Motor neuron (in vitro differentiated cells): ENCODE results near the gene GABRP. TPM values are rescaled to one million over a fixed set of nuclear protein-coding genes. Genes with fewer than 3 reads are reported as not detected.

Experiments used
- ATAC-seq, 8 experiments: fragments of 200-7000 bp; cut with Tn5 transposase; replicated peaks in 6 of 8; 2 replicates each; pipeline ENCODE4 v1.8.0; 2021; ENCODE audit warnings: mild to moderate bottlenecking in 8 of 8, moderate library complexity in 8 of 8
- H3K27ac ChIP-seq, 2 donors: fragments of 250-450 bp; sonication (Bioruptor Pico); 2 replicates each; pipeline ENCODE4 v1.9.0; 2021; ENCODE audit warnings: antibody characterized with exemption in 2 of 2, mild to moderate bottlenecking in 2 of 2, moderate library complexity in 1 of 2
- H3K4me1 ChIP-seq, 2 donors: fragments of 250-450 bp; sonication (Bioruptor Pico); replicated peaks in 1 of 2; 2 replicates each; pipeline ENCODE4 v1.6.1; 2021; ENCODE audit warnings: antibody characterized with exemption in 2 of 2, mild to moderate bottlenecking in 2 of 2, moderate library complexity in 1 of 2
- H3K4me3 ChIP-seq, 5 donors: fragments of 250-450 bp; sonication (Bioruptor Pico); 2 replicates each; pipeline ENCODE4 v1.9.0; 2021; ENCODE audit warnings: antibody characterized with exemption in 5 of 5, mild to moderate bottlenecking in 5 of 5, moderate library complexity in 4 of 5
- WGBS, 10 experiments: fragments of 450-650 bp; shearing (Covaris generic); methylation state at CpG; one replicate each; pipeline ENCODE4 v1.0.0; 2022; 5-methylcytosine and 5-hydroxymethylcytosine counted together
- in situ Hi-C, 9 experiments: fragments of 400-800 bp; cut with MboI; loops; one replicate each; pipeline ENCODE4 v1.15.0; 2021; ENCODE audit warnings: low sequenced_read_pairs in 9 of 9, low pct_unique_long_range_greater_than_20kb in 2 of 9; ENCODE audit not compliant: unreplicated experiment in 9 of 9
- total RNA-seq, 8 experiments: library from RNA; unstranded; fragments of 300-600 nt; gene quantifications; 2 replicates each; pipeline versions ENCODE4 v1.2.3 to v1.2.4, GENCODE V29; 2022

The GABRP gene, protein sequence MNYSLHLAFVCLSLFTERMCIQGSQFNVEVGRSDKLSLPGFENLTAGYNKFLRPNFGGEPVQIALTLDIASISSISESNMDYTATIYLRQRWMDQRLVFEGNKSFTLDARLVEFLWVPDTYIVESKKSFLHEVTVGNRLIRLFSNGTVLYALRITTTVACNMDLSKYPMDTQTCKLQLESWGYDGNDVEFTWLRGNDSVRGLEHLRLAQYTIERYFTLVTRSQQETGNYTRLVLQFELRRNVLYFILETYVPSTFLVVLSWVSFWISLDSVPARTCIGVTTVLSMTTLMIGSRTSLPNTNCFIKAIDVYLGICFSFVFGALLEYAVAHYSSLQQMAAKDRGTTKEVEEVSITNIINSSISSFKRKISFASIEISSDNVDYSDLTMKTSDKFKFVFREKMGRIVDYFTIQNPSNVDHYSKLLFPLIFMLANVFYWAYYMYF
- 1 to 10 TPM in 1 of 8 experiments, under 1 TPM in 3, not detected in 4; 0.10 to 1.0 (median 0.37) TPM for total RNA-seq

DNA sequence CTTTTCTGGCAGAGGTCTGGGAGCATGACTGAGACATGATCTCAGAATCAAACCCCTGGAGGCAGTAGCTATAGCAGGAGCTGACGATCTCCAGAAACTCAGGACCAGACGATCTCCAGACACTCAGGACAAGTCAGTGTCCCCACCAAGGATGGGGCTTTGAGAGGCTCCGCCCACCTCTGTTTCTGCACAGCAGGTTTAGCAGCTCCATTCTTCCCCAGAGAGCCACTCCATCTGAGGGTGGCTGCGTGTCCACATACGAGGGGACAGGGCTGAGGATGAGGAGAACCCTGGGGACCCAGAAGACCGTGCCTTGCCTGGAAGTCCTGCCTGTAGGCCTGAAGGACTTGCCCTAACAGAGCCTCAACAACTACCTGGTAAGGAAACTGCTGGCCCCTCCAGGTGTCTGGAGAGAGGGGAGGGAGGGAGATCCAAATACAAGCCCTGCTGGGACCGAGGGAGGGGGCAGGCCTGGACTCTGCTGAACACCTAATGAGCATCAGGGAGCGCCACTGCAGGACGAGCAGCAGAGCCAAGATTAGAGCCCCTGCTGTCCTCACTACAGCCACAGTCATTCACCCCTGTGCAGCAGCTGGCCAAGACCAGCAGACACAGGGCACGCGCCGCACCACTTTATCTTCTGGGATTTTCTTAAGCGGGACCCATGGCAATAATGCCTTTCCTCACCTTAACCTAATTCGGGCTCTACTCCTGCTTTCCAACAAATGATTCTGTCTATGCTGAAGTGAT, at the start of gene GABRP:
Gene GABRP, plus strand, starts transcription at position 228 of the 750 bp plus-strand sequence. CDS start 4,891 bp downstream, outside the sequence.
- Histone ChIP-seq H3K27ac (no peak within 1 kb of the TSS), H3K4me1 (no peaks in the 10 kb centered on the region), H3K4me3 (no peak within 1 kb of the TSS)
- WGBS, 10 experiments: 43 to 81% (median 75%) methylated on average over 2 to 5 of the region's 14 CpGs; no CpG with 5 or more reads in 4 of the 10 experiments
- no peak for ATAC-seq
- in situ Hi-C loops: loop anchor here in 4 of 9 experiments (10.0 to 25.0 kb wide), 3 partner anchors 49 to 346 kb away; no protein-coding TSS in a partner anchor

DNA sequence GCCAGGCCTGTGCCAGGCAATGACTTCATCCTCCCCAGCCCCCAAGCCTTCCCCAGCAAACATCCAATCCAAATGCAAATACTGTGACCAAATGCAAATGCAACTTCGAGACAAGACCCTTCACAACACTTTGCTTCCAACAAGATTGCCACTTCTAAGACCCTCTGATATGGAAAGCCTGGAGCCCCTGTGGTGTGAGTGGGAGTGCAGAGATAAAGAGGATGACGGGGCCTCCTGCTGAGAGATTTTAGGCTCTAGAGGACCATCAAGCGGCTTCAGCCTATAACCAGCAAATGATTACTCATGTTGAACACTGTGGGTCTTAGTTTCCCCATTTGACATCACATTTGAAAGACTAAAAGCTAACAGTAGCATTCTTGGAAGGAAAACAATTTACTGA, 46.6 kb upstream of the GABRP start:
- no peak for ATAC-seq
- in situ Hi-C loops: loop anchor here in 6 of 9 experiments (10.0 to 25.0 kb wide), 2 partner anchors 48 to 600 kb away; partner anchors contain the start of gene GABRP (in 1 of the 6)
- H3K4me1 ChIP-seq: no peaks in the 10 kb centered on the region
- no peak overlapping the region for H3K27ac ChIP-seq
- H3K4me3 ChIP-seq: no peak overlapping the region
- 0 to 43% (median 40%) methylated on average over 1 to 3 of the region's 3 CpGs; no CpG with 5 or more reads in 5 of the 10 experiments for WGBS, 10 experiments

DNA sequence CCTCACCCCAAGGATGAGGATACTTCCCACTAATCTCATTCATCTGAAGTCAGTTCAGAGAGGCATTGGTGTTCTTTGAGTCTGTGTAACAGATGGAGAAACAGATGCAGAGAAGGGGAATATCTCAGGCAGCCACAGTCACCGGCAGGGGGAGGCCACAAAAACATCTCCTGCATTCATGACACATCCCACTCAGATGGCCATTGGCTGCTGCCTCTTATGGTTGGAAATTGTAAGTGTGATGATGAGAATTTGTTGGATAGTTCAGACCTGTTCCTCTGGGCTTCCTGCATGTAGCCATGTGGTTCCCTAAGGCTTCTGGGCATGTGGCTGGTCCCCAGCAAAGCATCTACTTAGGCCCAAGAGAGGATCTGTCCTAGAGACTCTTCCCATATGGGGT, 45.9 kb upstream of the GABRP start:
- in situ Hi-C loops: loop anchor here in 6 of 9 experiments (10.0 to 25.0 kb wide), 2 partner anchors 47 to 600 kb away; partner anchors contain the start of gene GABRP (in 1 of the 6)
- WGBS, 10 experiments: 0 to 100% (median 40%) methylated on average over 1 of the region's 1 CpG; no CpG with 5 or more reads in 5 of the 10 experiments

DNA sequence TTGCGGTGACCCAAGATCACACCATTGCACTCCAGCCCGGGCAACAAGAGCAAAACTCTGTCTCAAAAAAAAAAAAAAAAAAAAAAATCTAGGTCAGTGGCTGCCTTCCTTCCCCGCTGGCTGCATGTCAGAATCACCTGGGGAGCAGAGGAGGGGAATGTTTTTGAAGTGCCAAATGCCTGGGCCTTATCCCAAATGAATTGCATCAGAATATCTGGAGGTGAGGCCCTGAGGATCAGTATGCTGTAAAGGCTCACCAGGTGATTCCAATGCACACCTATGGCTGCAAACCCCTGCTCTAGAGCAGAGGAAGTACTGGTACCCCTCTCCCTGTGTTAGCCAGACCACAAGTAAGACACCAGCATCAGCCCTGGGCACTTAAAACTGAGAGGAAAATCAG, 44.7 kb upstream of the GABRP start:
- in situ Hi-C loops: loop anchor here in 6 of 9 experiments (10.0 to 25.0 kb wide), 2 partner anchors 46 to 598 kb away; partner anchors contain the start of gene GABRP (in 1 of the 6)
- 17 to 100% (median 40%) methylated on average over 1 to 2 of the region's 3 CpGs; no CpG with 5 or more reads in 5 of the 10 experiments for WGBS, 10 experiments
- Histone ChIP-seq H3K4me3 (no peak overlapping the region), H3K27ac (no peak overlapping the region), H3K4me1 (no peaks in the 10 kb centered on the region)
- no peak for ATAC-seq

More for the DNA sequence above, 45.9 kb upstream of the GABRP start:
- Histone ChIP-seq H3K4me3 (no peak overlapping the region), H3K4me1 (no peaks in the 10 kb centered on the region), H3K27ac (no peak overlapping the region)
- ATAC-seq: peak in 1 of 8 experiments; percentile 18

DNA sequence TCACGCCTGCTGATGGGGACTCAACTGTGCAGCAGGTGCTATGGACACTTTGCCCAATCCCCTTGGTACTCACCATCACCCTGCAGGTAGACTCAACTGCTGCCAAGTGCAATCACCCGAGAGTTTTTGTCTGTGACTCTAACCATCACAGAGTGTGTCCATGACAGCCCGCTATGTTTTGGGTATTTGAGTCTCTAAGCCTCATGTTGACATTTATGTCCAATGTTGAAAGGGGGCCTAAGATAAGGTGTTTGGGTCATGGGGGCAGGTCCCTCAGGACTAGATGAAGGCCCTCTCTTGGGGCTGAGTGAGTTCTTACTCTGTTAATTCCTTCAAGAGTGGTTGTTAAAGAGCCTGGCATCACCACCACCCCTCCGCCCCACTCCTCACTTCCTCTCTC, 44.1 kb upstream of the GABRP start:
- H3K4me1 ChIP-seq: no peaks in the 10 kb centered on the region
- in situ Hi-C loops: loop anchor here in 6 of 9 experiments (10.0 to 25.0 kb wide), 2 partner anchors 45 to 598 kb away; partner anchors contain the start of gene GABRP (in 1 of the 6)
- H3K4me3 ChIP-seq: no peak overlapping the region
- WGBS, 10 experiments: 40 to 92% (median 79%) methylated on average over 1 to 4 of the region's 4 CpGs; no CpG with 5 or more reads in 3 of the 10 experiments
- no peak for ATAC-seq
- H3K27ac ChIP-seq: no peak overlapping the region

DNA sequence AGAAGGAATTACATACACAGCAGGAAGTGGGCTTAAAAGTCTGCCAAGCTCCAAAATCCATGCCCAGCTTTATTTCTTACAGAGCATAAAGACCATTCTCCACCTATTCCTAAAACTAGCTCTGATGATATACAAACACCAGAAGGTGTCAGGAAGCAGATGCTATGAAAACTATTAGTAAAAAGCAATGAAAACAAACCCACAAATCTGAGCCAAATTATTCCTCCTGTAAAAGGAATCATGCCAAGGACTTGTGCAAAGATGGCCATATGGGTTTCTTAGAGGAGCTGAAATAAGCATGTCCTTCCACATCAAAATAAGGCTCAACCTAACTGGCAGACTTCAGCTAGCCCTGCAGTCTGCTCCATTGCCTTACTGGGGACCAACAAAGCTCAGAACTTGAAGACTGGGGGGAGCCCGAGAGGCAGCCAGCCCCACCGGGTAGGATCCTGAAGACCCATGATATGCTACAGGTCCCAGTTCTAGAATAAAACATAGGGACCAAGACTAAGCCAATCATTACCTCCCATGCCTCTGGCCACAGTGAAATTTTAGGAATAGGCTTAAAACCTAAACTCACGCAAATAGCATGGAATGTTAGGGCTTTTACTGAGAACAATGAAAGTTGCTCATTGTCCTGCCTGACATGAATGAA, 42.8 kb upstream of the GABRP start:
- no peak for ATAC-seq
- peaks cover 1% of the 10 kb centered on the region in 2 donors for H3K4me1 ChIP-seq
- in situ Hi-C loops: loop anchor here in 5 of 9 experiments (25.0 kb wide), 1 partner anchor 597 kb away; no protein-coding TSS in a partner anchor
- WGBS, 10 experiments: 24 to 100% (median 80%) methylated on average over 1 to 3 of the region's 3 CpGs; no CpG with 5 or more reads in 3 of the 10 experiments
- H3K27ac ChIP-seq: no peak overlapping the region
- no peak overlapping the region for H3K4me3 ChIP-seq

DNA sequence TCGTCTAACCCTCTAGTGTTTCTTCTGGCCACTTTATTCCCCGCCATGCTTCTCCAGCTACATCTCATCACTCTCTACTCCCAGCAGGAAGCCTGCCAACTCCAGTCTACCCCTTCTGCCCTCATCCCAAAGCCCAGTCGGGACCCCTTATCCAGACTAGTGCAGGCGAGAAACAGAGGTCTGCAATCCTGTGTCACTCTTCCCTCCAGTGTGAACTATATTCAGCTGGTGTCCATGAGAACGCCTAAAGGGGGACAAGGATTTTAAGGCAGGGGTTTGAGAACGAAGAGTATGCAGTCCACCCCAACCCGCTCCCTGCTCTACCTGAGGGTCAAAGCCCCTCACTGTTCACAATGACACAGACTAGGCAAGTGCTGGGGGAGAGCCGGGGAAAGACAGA, 41.7 kb upstream of the GABRP start:
- in situ Hi-C loops: loop anchor here in 5 of 9 experiments (25.0 kb wide), 1 partner anchor 596 kb away; no protein-coding TSS in a partner anchor

DNA sequence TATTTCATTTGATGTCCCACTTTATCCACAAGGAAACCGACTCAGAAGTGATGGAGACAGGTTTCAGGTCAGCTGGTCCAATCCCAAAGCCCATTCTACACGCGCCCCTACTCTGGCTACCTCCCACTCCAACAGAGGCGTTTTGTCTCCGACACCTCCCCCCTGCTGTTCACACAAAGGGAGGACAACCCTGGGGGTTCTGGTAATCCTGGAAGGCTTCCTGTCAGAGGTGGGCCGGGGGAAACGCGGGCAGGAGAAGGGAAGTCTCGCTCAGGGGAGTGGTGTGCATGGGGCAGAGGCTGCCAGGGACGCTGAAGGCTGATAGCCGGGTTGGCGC, 39.7 kb upstream of the GABRP start:
- peaks cover 12 to 22% of the 10 kb centered on the region in 2 donors for H3K4me1 ChIP-seq
- no peak overlapping the region for H3K27ac ChIP-seq
- no peak for ATAC-seq
- in situ Hi-C loops: loop anchor here in 5 of 9 experiments (25.0 kb wide), 1 partner anchor 593 kb away; no protein-coding TSS in a partner anchor
- H3K4me3 ChIP-seq: no peak overlapping the region
- WGBS, 10 experiments: 0 to 90% (median 55%) methylated on average over 1 to 2 of the region's 12 CpGs; no CpG with 5 or more reads in 6 of the 10 experiments

More for the DNA sequence above, 41.7 kb upstream of the GABRP start:
- WGBS, 10 experiments: 29 to 100% (median 76%) methylated on average over 1 to 6 of the region's 8 CpGs; no CpG with 5 or more reads in 1 of the 10 experiments
- Histone ChIP-seq H3K4me3 (no peak overlapping the region), H3K4me1 (peaks cover 10 to 13% of the 10 kb centered on the region in 2 donors), H3K27ac (no peak overlapping the region)
- no peak for ATAC-seq

DNA sequence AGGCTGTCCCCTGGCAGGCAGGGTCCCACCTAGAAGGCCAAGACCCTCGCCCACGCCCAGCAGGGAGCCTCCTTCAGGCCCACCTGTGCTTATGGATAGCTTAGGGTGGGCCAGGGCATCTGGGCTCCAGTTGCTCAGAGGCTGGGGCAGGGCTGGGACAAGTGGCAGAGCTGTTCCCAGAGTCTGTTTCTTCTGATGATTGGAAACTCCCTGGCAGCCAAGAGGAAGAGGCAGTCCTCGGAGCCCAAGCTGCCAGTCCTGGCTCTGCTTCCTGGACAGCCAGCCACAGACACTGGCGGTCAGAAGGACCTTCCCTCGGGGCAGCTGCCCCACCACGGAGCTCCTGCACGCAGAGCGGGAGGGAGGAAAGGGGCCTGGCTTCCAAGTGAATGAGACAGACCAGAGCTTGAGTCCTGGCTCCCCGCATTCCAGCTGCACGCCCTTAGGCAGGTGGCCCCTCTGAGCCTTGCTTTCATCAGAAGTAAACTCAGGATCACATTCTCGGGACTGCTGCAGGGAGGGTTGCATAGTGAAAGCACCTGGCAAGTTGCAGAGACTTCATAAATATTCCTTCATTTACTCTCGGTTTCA, 37.9 kb upstream of the GABRP start:
- ATAC-seq: peak in 4 of 8 experiments; percentile 46 to 74 (median 63)
- no peak overlapping the region for H3K4me3 ChIP-seq
- H3K4me1 ChIP-seq: peaks cover 20 to 29% of the 10 kb centered on the region in 2 donors
- in situ Hi-C loops: loop anchor here in 5 of 9 experiments (25.0 kb wide), 1 partner anchor 592 kb away; no protein-coding TSS in a partner anchor
- H3K27ac ChIP-seq: no peak overlapping the region
- WGBS, 10 experiments: 0 to 50% (median 0%) methylated on average over 1 to 6 of the region's 12 CpGs; no CpG with 5 or more reads in 5 of the 10 experiments

DNA sequence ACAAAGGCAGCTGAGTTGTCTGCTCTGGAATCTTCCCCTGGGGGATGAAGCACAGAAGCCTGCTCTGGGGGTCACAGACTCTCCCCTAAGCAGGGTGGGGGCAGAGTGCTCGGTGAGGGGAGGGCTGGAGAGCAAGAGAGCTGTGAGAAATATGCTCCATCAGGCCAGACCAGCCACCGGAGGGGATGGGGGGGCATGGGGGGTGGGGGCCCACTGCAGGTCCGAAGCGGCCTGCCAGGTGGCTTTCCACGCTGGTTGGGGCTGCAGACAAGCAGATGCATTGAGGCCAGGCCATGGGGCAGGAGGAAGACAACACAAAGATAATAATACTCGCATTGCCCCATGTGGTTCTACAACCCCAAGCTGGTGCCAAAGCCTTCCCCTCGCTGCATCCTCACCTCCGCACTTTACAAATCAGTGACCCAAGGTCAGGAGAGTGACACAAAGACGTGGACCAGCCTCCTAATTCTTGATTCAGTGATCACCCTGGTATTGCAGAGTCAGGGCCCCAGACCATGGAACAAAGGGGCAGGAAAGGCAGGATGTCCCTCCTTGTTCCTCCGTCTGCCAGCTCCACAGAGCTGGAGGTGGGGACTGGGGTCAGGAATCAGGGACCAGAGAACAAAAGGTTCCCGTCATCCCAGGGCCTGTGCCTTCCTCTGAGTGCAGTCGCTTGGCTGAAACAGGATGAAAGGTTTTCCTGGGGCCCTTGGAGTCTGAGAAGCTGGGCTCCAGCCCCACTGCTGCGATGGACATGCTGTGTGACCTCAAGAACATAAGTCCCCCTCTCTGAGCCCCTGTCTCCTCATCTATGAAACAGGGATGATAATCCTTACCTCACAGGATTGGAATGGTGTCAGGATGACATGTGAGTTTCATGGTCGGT, 37.2 kb upstream of the GABRP start:
- WGBS, 10 experiments: 40 to 100% (median 70%) methylated on average over 1 to 3 of the region's 14 CpGs; no CpG with 5 or more reads in 3 of the 10 experiments
- no peak overlapping the region for H3K27ac ChIP-seq
- in situ Hi-C loops: loop anchor here in 5 of 9 experiments (25.0 kb wide), 1 partner anchor 591 kb away; no protein-coding TSS in a partner anchor
- ATAC-seq: peak in 3 of 8 experiments; percentile 21 to 49 (median 36)
- no peak overlapping the region for H3K4me3 ChIP-seq
- H3K4me1 ChIP-seq: peaks cover 20 to 29% of the 10 kb centered on the region in 2 donors

DNA sequence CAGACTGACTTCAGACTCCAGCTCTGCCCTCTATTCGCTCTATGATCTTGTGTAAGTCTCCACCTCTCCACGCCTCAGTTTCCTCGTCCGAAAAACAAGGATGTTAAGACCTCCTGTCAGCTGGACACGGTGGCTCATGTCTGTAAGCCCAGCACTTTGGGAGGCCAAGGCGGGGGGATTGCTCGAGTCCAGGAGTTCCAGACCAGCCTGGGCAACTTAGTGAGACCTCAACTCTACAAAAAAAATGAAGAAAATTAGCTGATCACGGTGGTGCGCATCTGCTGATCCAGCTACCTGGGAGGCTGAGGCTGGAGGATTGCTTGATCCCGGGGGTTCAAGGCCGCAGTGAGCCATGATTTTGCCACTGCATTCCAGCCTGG, 36.6 kb upstream of the GABRP start:
- in situ Hi-C loops: loop anchor here in 5 of 9 experiments (25.0 kb wide), 1 partner anchor 590 kb away; no protein-coding TSS in a partner anchor
- peaks cover 20 to 29% of the 10 kb centered on the region in 2 donors for H3K4me1 ChIP-seq
- ATAC-seq: no peak
- no peak overlapping the region for H3K4me3 ChIP-seq
- 39 to 100% (median 69%) methylated on average over 2 to 6 of the region's 11 CpGs; no CpG with 5 or more reads in 2 of the 10 experiments for WGBS, 10 experiments
- no peak overlapping the region for H3K27ac ChIP-seq
